H1 (cell line): ENCODE results near the gene MYF5. TPM values are rescaled to one million over a fixed set of nuclear protein-coding genes. Genes with fewer than 3 reads are reported as not detected.

ENCODE experiments used
- CTCF ChIA-PET: fragments of 300-600 bp; sonication (Branson Sonifier 250); formaldehyde crosslinking; loops from one replicate; lab custom pipeline; 2021; ENCODE audit not compliant: partially characterized antibody; lab: Charles Lee
- POLR2A ChIA-PET: fragments of 300-600 bp; sonication (Branson Sonifier 250); formaldehyde crosslinking; loops from one replicate; lab custom pipeline; 2021; ENCODE audit warnings: inconsistent platforms; ENCODE audit not compliant: partially characterized antibody; lab: Charles Lee
- DNase-seq, 2 experiments: peaks; one replicate each; pipeline versions ENCODE4 v3.0.0 to v3.0.0-alpha.2; 2010 to 2022; ENCODE audit warnings: low spot score in 2 of 2, low read depth in 1 of 2, mixed read lengths in 1 of 2
- FAIRE-seq: peaks from 2 replicates; lab custom pipeline; 2011; peaks lifted over from hg19 to GRCh38; lab: Jason Lieb, UNC
- H2AFZ ChIP-seq: 2 replicates; pipeline ENCODE4 v1.8.1; 2012; ENCODE audit warnings: low read length, inconsistent platforms
- H2AK5ac ChIP-seq: 2 replicates; pipeline ENCODE4 v1.6.1; 2013; ENCODE audit warnings: low read depth, low read length
- H2BK120ac ChIP-seq: replicated peaks from 2 replicates; pipeline ENCODE3; 2013; ENCODE audit warnings: low read depth, low read length, inconsistent platforms
- H2BK12ac ChIP-seq: 2 replicates; pipeline ENCODE4 v1.6.1; 2013; ENCODE audit warnings: low read depth, low read length
- H2BK15ac ChIP-seq: 2 replicates; pipeline ENCODE4 v1.6.1; 2013; ENCODE audit warnings: low read length
- H2BK20ac ChIP-seq: 2 replicates; pipeline ENCODE4 v1.6.1; 2013; ENCODE audit warnings: low read length
- H2BK5ac ChIP-seq: 2 replicates; pipeline ENCODE4 v1.6.1; 2013; ENCODE audit warnings: low read depth, low read length
- H3K14ac ChIP-seq: 2 replicates; pipeline ENCODE4 v1.6.1; 2013; ENCODE audit warnings: inconsistent platforms; ENCODE audit not compliant: insufficient read length
- H3K18ac ChIP-seq: 2 replicates; pipeline ENCODE4 v1.6.1; 2013; ENCODE audit warnings: low read length; ENCODE audit errors: extremely low read depth
- H3K23ac ChIP-seq: 2 replicates; pipeline ENCODE4 v1.6.1; 2013; ENCODE audit warnings: inconsistent platforms; ENCODE audit not compliant: insufficient read length
- H3K23me2 ChIP-seq: 2 replicates; pipeline ENCODE4 v1.6.1; 2013; ENCODE audit warnings: low read depth, low read length
- H3K27ac ChIP-seq: 2 replicates; pipeline ENCODE4 v1.6.1; 2011; ENCODE audit warnings: low read depth, low read length, inconsistent platforms
- H3K27me3 ChIP-seq, 4 experiments: replicated peaks in 1 of 4; 1 replicate in 1 of 4; 2 replicates in 3 of 4; pipeline versions ENCODE4 v1.6.1 to v1.8.1; 2011 to 2013; ENCODE audit warnings: low read length in 3 of 4, mild to moderate bottlenecking in 3 of 4, inconsistent platforms in 2 of 4, mixed read lengths in 2 of 4, moderate library complexity in 1 of 4; ENCODE audit not compliant: control insufficient read depth in 3 of 4, insufficient read depth in 3 of 4; ENCODE audit errors: extremely low read depth in 1 of 4
- H3K36me3 ChIP-seq, 4 experiments: 2 replicates each; pipeline versions ENCODE4 v1.6.1 to v1.8.1; 2011 to 2013; ENCODE audit warnings: mild to moderate bottlenecking in 4 of 4, low read length in 3 of 4, moderate library complexity in 2 of 4, control low read depth in 1 of 4, inconsistent platforms in 1 of 4; ENCODE audit not compliant: insufficient read depth in 4 of 4, control insufficient read depth in 2 of 4
- H3K4ac ChIP-seq: replicated peaks from 2 replicates; pipeline ENCODE3; 2013; ENCODE audit warnings: low read length, low read depth, mixed read lengths, inconsistent platforms; ENCODE audit not compliant: insufficient read length
- H3K4me1 ChIP-seq, 4 experiments: replicated peaks in 1 of 4; 1 replicate in 1 of 4; 2 replicates in 3 of 4; pipeline versions ENCODE4 v1.6.1 to v1.8.1; 2011 to 2013; ENCODE audit warnings: low read length in 3 of 4, inconsistent platforms in 2 of 4, mixed read lengths in 1 of 4; ENCODE audit not compliant: insufficient read depth in 4 of 4, control insufficient read depth in 3 of 4
- H3K4me2 ChIP-seq, 2 experiments: 2 replicates each; pipeline versions ENCODE4 v1.6.1 to v1.8.1; 2011 to 2013; ENCODE audit warnings: low read depth in 2 of 2, low read length in 2 of 2, control low read depth in 1 of 2, inconsistent platforms in 1 of 2, mild to moderate bottlenecking in 1 of 2; ENCODE audit not compliant: insufficient read depth in 1 of 2
- H3K4me3 ChIP-seq, 4 experiments: fragments of 200-600, 300-600 bp in 1 of 4; sonication (generic), shearing (Covaris generic), sonication (Bioruptor Twin) in 1 of 4; 2 replicates each; pipeline versions ENCODE4 v1.5.1 to v1.8.1; 2011 to 2016; ENCODE audit warnings: low read length in 4 of 4, low read depth in 3 of 4, control low read depth in 2 of 4, inconsistent platforms in 2 of 4, mild to moderate bottlenecking in 2 of 4, mixed read lengths in 1 of 4, moderate library complexity in 1 of 4; ENCODE audit not compliant: insufficient read depth in 2 of 4; ENCODE audit errors: extremely low read depth in 1 of 4
- H3K56ac ChIP-seq: replicated peaks from 2 replicates; pipeline ENCODE3; 2013; ENCODE audit warnings: low read depth, mild to moderate bottlenecking, mixed read lengths, low read length, inconsistent platforms; ENCODE audit not compliant: insufficient read length
- H3K79me1 ChIP-seq: 2 replicates; pipeline ENCODE4 v1.6.1; 2013; ENCODE audit warnings: low read depth, low read length, control low read depth
- H3K79me2 ChIP-seq, 2 experiments: 2 replicates each; pipeline versions ENCODE4 v1.6.1 to v1.8.1; 2012 to 2013; ENCODE audit warnings: low read length in 2 of 2, mild to moderate bottlenecking in 2 of 2, inconsistent platforms in 1 of 2; ENCODE audit not compliant: insufficient read depth in 2 of 2, control insufficient read depth in 1 of 2
- H3K9ac ChIP-seq, 4 experiments: replicated peaks in 1 of 4; 1 replicate in 1 of 4; 2 replicates in 3 of 4; pipeline versions ENCODE4 v1.6.1 to v1.8.1; 2011 to 2013; ENCODE audit warnings: low read depth in 3 of 4, low read length in 3 of 4, control low read depth in 2 of 4, mild to moderate bottlenecking in 2 of 4, moderate library complexity in 2 of 4, inconsistent platforms in 1 of 4; ENCODE audit errors: extremely low read depth in 1 of 4
- H3K9me3 ChIP-seq, 2 experiments: 2 replicates each; pipeline versions ENCODE4 v1.6.1 to v1.8.1; 2012 to 2013; ENCODE audit warnings: mild to moderate bottlenecking in 2 of 2, moderate library complexity in 2 of 2, control low read depth in 1 of 2, inconsistent platforms in 1 of 2, low read depth in 1 of 2, low read length in 1 of 2, mixed read lengths in 1 of 2; ENCODE audit not compliant: insufficient read depth in 2 of 2
- H4K20me1 ChIP-seq, 2 experiments: replicated peaks in 1 of 2; 2 replicates each; pipeline versions ENCODE3 to v1.8.1; 2011 to 2013; ENCODE audit warnings: inconsistent platforms in 2 of 2, low read length in 2 of 2, mild to moderate bottlenecking in 1 of 2; ENCODE audit not compliant: insufficient read depth in 2 of 2, control insufficient read depth in 1 of 2
- H4K5ac ChIP-seq: 2 replicates; pipeline ENCODE4 v1.6.1; 2013; ENCODE audit warnings: low read length, low read depth, mixed read lengths, inconsistent platforms; ENCODE audit not compliant: insufficient read length
- H4K8ac ChIP-seq: 2 replicates; pipeline ENCODE4 v1.8.0; 2013; ENCODE audit warnings: mild to moderate bottlenecking, moderate library complexity, low read length, inconsistent platforms; ENCODE audit not compliant: insufficient read depth; ENCODE audit errors: extremely low read depth
- H4K91ac ChIP-seq: replicated peaks from 2 replicates; pipeline ENCODE3; 2013; ENCODE audit warnings: low read length, mixed read lengths, inconsistent platforms; ENCODE audit not compliant: insufficient read length
- ASH2L ChIP-seq: fragments of 200-600, 300-600 bp; sonication (generic); IDR thresholded peaks from one replicate; pipeline ENCODE4 v1.7.1; 2017; ENCODE audit warnings: low read length
- KDM1A ChIP-seq: fragments of 200-600, 300-600 bp; sonication (generic); IDR thresholded peaks from 2 replicates; pipeline ENCODE4 v1.7.1; 2016; ENCODE audit warnings: mild to moderate bottlenecking, low read length, borderline replicate concordance
- KDM5A ChIP-seq: fragments of 200-600 bp; IDR thresholded peaks from 2 replicates; pipeline ENCODE4 v1.7.1; 2012; ENCODE audit warnings: mild to moderate bottlenecking, low read length, inconsistent platforms, mixed read lengths
- POU5F1 ChIP-seq: IDR thresholded peaks from 2 replicates; pipeline ENCODE4 v1.6.1; 2011; ENCODE audit warnings: low read depth, mild to moderate bottlenecking, low read length, moderate library complexity
- RAD21 ChIP-seq, 2 experiments: IDR thresholded peaks in 1 of 2; conservative IDR thresholded peaks in 1 of 2; 2 replicates each; pipeline ENCODE4 v1.6.1; 2011; ENCODE audit warnings: low read depth in 2 of 2, low read length in 2 of 2, improper control_type of control experiment in 1 of 2, inconsistent platforms in 1 of 2, mild to moderate bottlenecking in 1 of 2, moderate library complexity in 1 of 2
- SIN3A ChIP-seq, 2 experiments: IDR thresholded peaks in 1 of 2; conservative IDR thresholded peaks in 1 of 2; 2 replicates each; pipeline ENCODE4 v1.6.1; 2011 to 2012; ENCODE audit warnings: low read length in 2 of 2, improper control_type of control experiment in 1 of 2, low read depth in 1 of 2, mild to moderate bottlenecking in 1 of 2
- SIRT6 ChIP-seq: IDR thresholded peaks from one replicate; pipeline ENCODE4 v1.7.1; 2012; ENCODE audit warnings: low read length, inconsistent platforms
- SIX5 ChIP-seq: IDR thresholded peaks from 2 replicates; pipeline ENCODE4 v1.6.1; 2011; ENCODE audit warnings: mild to moderate bottlenecking, low read depth, low read length
- SUZ12 ChIP-seq: fragments of 200-600 bp; sonication (generic); IDR thresholded peaks from 2 replicates; pipeline ENCODE4 v1.6.1; 2012; ENCODE audit warnings: mild to moderate bottlenecking, inconsistent platforms, low read length, moderate library complexity, mixed read lengths
- TAF7 ChIP-seq: optimal IDR thresholded peaks from 2 replicates; pipeline ENCODE3; 2011; ENCODE audit warnings: low read depth, mild to moderate bottlenecking, inconsistent platforms, low read length, moderate library complexity, borderline replicate concordance
- TBP ChIP-seq: IDR thresholded peaks from 2 replicates; pipeline ENCODE4 v1.6.1; 2011; ENCODE audit warnings: low read depth, low read length, improper control_type of control experiment
- TEAD4 ChIP-seq: IDR thresholded peaks from 2 replicates; pipeline ENCODE4 v1.6.1; 2012; ENCODE audit warnings: low read depth, low read length, inconsistent platforms, mixed read lengths
- WGBS, 2 experiments: shearing (Covaris generic) in 1 of 2; methylation state at CpG; one replicate each; pipeline versions ENCODE4 v1.1.6 to v1.1.7; 2013 to 2015; ENCODE audit warnings: low lambda C conversion rate in 2 of 2, mixed read lengths in 2 of 2, inconsistent platforms in 1 of 2, low coverage in 1 of 2, missing lambda C conversion rate in 1 of 2; ENCODE audit not compliant: insufficient replicate concordance in 2 of 2, insufficient coverage in 1 of 2, insufficient read length in 1 of 2; ENCODE audit errors: extremely low coverage in 1 of 2, missing lambda C conversion rate in 1 of 2; 5-methylcytosine and 5-hydroxymethylcytosine counted together
- polyA plus RNA-seq, 7 experiments: library from polyadenylated mRNA; depleted of rRNA in 3 of 7; stranded (reverse) in 5 of 7; unstranded in 2 of 7; fragments of >200 nt in 5 of 7; fragments of 200-250 nt in 2 of 7; gene quantifications; 1 replicate in 5 of 7; 2 replicates in 1 of 7; 4 replicates in 1 of 7; pipeline versions ENCODE4 v1.2.1 to v1.2.3, GENCODE V29; 2011 to 2013; ENCODE audit warnings: missing spikeins in 2 of 7, mixed read lengths in 2 of 7
- total RNA-seq: library from RNA; stranded (reverse); fragmentation: NEBNext Ultra II Directional; extraction: Animal tissue kit (Norgen Biotek cat#: 25700); gene quantifications from 2 replicates; pipeline ENCODE4 v1.2.1, GENCODE V29; 2021

The MYF5 gene
- total and polyA plus RNA-seq, 2 of the 8 experiments (the other 6 are each of a cell fraction or from before 2014, with no cell fraction given) = 0.09 TPM; not detected in 1

GRCh38 chr12:80721326-80721725, 4.6 kb downstream of the MYF5 start:
- H4K5ac ChIP-seq = no peak overlapping the region
- FAIRE-seq (no peak), DNase-seq (no peak)
- no peak overlapping the region for H3K4me2 ChIP-seq
- H3K9me3 ChIP-seq = no peaks in the 10 kb centered on the region; a peak in 1 of 4 replicates
- H2AK5ac ChIP-seq = no peak overlapping the region
- H4K8ac ChIP-seq = no peak overlapping the region
- no peak overlapping the region for H2BK12ac ChIP-seq
- POLR2A ChIA-PET = no interaction called here
- no peaks in the 10 kb centered on the region for H3K36me3 ChIP-seq
- TF ChIP-seq KDM1A (no peak), RAD21 (IDR thresholded peaks at IDR 0.05 in 1 of 2, conservative IDR thresholded peaks at IDR 0.05 in 1 of 2; ENCODE audit: low read depth in 2 of 2, low read length in 2 of 2) (no peak), SUZ12 (no peak), TAF7 (no peak), SIX5 (no peak), TEAD4 (no peak), POU5F1 (no peak), TBP (no peak), KDM5A (no peak), SIRT6 (no peak), ASH2L (no peak), SIN3A (conservative IDR thresholded peaks at IDR 0.05 in 1 of 2, IDR thresholded peaks at IDR 0.05 in 1 of 2; ENCODE audit: low read depth in 1 of 2, low read length in 2 of 2) (no peak)
- H3K23me2 ChIP-seq = no peaks in the 10 kb centered on the region
- no peaks in the 10 kb centered on the region for H3K79me1 ChIP-seq
- peak overlapping the region; percentile 61; the same call in 1 of the 2 replicates for H2AFZ ChIP-seq
- H3K4me1 ChIP-seq = peaks cover 0 to 4% (median 2%) of the 10 kb centered on the region in 4 experiments; a peak in 4 of 7 replicates
- H4K20me1 ChIP-seq = no peaks in the 10 kb centered on the region
- no peak overlapping the region for H2BK120ac ChIP-seq
- H3K9ac ChIP-seq = no peak overlapping the region
- H3K27me3 ChIP-seq = peaks cover 0 to 4% (median 3%) of the 10 kb centered on the region in 4 experiments; a peak in 5 of 7 replicates
- no peak overlapping the region for H2BK15ac ChIP-seq
- WGBS, 2 experiments = 81% methylated on average over 3 of the region's 3 CpGs; no CpG with 5 or more reads in 1 of the 2 experiments
- no peak overlapping the region for H3K23ac ChIP-seq
- H4K91ac ChIP-seq = no peak overlapping the region
- no peak overlapping the region for H2BK5ac ChIP-seq
- no peak overlapping the region for H2BK20ac ChIP-seq
- H3K14ac ChIP-seq = no peak overlapping the region
- H3K27ac ChIP-seq = no peak overlapping the region
- CTCF ChIA-PET = no interaction called here
- no peaks in the 10 kb centered on the region for H3K79me2 ChIP-seq
- no peak overlapping the region for H3K4ac ChIP-seq
- H3K18ac ChIP-seq = no peak overlapping the region
- no peak overlapping the region for H3K4me3 ChIP-seq
- no peak overlapping the region for H3K56ac ChIP-seq
